HepG2 (cell line): Measurements from ENCODE around the gene TAB2. TPM values are rescaled to one million over a fixed set of nuclear protein-coding genes. Genes with fewer than 3 reads are reported as not detected.

Source experiments
- SNAPC2 ChIP-seq: sonication (generic); formaldehyde crosslinking; IDR thresholded peaks from 2 replicates; pipeline ENCODE4 v1.8.1; 2022; ENCODE audit warnings: mild to moderate bottlenecking, missing genetic modification reagents
- SP2 ChIP-seq: sonication (generic); formaldehyde crosslinking; IDR thresholded peaks from 2 replicates; pipeline ENCODE4 v1.5.1; 2020; ENCODE audit warnings: mild to moderate bottlenecking, missing genetic modification reagents
- ZBTB14 ChIP-seq: sonication (generic); formaldehyde crosslinking; IDR thresholded peaks from 2 replicates; pipeline ENCODE4 v1.4.0; 2020; ENCODE audit warnings: missing genetic modification reagents
- ZNF124 ChIP-seq: sonication (generic); formaldehyde crosslinking; IDR thresholded peaks from 2 replicates; pipeline ENCODE4 v1.4.0; 2020; ENCODE audit warnings: missing genetic modification reagents
- ZNF549 ChIP-seq: sonication (generic); formaldehyde crosslinking; IDR thresholded peaks from 2 replicates; pipeline ENCODE4 v1.5.0; 2020; ENCODE audit warnings: missing genetic modification reagents
- ZNF577 ChIP-seq: sonication (generic); formaldehyde crosslinking; IDR thresholded peaks from 2 replicates; pipeline ENCODE4 v1.4.0; 2020; ENCODE audit warnings: mild to moderate bottlenecking, low read depth, missing genetic modification reagents, borderline replicate concordance
- polyA plus RNA-seq, 8 experiments: library from polyadenylated mRNA; depleted of rRNA in 3 of 8; stranded (reverse) in 7 of 8; unstranded in 1 of 8; fragments of >200 nt; fragmentation: Illumina TruSeq in 4 of 8; extraction: Trizol in 4 of 8; gene quantifications; 2 replicates each; pipeline versions ENCODE4 v1.2.1 to v1.2.3, GENCODE V29; 2011 to 2016; ENCODE audit warnings: low read depth in 4 of 8, missing spikeins in 1 of 8, mixed read lengths in 1 of 8; ENCODE audit not compliant: insufficient read depth in 1 of 8
- total RNA-seq, 5 experiments: library from RNA; depleted of rRNA; stranded (reverse); fragments of >200 nt; fragmentation: Illumina TruSeq; extraction: Trizol; gene quantifications; 2 replicates each; pipeline ENCODE4 v1.2.3, GENCODE V29; 2016; ENCODE audit warnings: low read depth in 1 of 5
- TF ChIP-seq, protein P1 (sequence below): sonication (generic); formaldehyde crosslinking; IDR thresholded peaks from 2 replicates; pipeline ENCODE4 v1.8.0; 2022; ENCODE audit warnings: missing genetic modification reagents, mild to moderate bottlenecking, inconsistent platforms, borderline replicate concordance
- TF ChIP-seq, protein P2 (sequence below): sonication (generic); formaldehyde crosslinking; IDR thresholded peaks from 2 replicates; pipeline ENCODE4 v1.4.0; 2020; ENCODE audit warnings: missing genetic modification reagents, borderline replicate concordance
- TF ChIP-seq, protein P3 (sequence below): sonication (generic); formaldehyde crosslinking; IDR thresholded peaks from 2 replicates; pipeline ENCODE4 v1.4.0; 2020; ENCODE audit warnings: mild to moderate bottlenecking, missing genetic modification reagents

TAB2 gene
- total and polyA plus RNA-seq, 2 of the 13 experiments (the other 11 are each of a cell fraction or from before 2014, with no cell fraction given), result 23.7 to 50.2 TPM

DNA sequence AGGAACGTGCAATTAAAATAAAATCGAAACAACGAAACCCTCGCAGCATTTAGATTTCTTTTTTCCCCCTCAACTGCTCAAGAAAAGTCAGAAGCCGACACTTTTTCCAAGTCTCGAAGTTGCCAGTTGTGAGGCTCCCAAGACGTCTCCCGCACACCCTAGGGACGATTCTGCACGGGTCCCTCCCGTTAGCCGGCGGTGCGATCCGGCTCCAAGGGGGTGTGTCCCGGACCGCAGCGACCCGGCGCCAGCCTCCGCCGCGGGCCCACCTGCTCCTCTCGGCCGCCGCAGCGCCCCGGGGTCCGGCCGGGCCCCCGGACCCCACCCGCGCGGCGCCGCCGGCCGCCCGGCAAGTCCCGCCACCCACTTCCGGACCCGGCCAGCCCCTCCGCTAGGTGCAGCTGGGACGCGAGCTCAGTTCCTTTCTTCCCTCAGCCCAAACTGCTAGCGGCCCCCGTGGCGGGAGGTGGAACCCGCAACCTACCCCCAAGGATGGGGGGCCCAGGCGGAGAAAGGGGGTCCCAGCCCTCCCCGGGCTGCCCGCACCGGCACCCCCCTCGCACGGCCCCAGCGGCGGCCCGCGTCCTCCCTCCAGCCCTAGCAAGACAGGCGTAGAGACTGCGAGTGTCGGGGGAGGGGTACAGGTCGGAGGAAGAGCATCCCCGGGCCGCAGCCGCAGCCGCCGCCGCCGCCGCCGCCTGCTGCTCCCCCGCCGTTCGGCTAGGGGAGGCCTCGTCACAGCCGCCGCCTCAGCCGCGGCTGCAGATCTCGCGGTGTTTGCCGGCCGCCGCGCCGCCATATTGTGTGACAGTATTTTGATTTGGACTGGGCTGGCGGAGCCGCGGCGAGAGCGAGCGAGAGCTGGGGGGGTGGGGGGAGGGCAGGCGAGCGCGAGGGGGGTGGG lies 520 bp upstream of the TAB2 start (continued):
- TF ChIP-seq, protein P1, sequence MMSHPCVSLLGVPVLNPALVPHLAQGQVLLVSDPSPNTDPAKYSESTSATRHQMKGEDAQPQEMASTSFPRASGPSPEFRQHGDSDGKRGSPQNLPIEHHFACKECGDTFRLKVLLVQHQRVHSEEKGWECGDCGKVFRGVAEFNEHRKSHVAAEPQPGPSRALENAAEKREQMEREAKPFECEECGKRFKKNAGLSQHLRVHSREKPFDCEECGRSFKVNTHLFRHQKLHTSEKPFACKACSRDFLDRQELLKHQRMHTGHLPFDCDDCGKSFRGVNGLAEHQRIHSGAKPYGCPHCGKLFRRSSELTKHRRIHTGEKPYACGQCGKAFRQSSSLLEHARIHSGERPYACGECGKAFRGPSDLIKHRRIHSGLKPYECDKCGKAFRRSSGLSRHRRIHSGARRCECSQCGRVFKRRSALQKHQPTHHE (CRISPR knock-in tag), result no peak
- no peak for TF ChIP-seq ZNF124
- TF ChIP-seq ZNF549, result no peak
- TF ChIP-seq SP2, result no peak; the same call in 1 of the 2 replicates
- TF ChIP-seq ZNF577 (CRISPR knock-in tag), result no peak
- TF ChIP-seq SNAPC2 (CRISPR knock-in tag), result no peak
- TF ChIP-seq, protein P2, sequence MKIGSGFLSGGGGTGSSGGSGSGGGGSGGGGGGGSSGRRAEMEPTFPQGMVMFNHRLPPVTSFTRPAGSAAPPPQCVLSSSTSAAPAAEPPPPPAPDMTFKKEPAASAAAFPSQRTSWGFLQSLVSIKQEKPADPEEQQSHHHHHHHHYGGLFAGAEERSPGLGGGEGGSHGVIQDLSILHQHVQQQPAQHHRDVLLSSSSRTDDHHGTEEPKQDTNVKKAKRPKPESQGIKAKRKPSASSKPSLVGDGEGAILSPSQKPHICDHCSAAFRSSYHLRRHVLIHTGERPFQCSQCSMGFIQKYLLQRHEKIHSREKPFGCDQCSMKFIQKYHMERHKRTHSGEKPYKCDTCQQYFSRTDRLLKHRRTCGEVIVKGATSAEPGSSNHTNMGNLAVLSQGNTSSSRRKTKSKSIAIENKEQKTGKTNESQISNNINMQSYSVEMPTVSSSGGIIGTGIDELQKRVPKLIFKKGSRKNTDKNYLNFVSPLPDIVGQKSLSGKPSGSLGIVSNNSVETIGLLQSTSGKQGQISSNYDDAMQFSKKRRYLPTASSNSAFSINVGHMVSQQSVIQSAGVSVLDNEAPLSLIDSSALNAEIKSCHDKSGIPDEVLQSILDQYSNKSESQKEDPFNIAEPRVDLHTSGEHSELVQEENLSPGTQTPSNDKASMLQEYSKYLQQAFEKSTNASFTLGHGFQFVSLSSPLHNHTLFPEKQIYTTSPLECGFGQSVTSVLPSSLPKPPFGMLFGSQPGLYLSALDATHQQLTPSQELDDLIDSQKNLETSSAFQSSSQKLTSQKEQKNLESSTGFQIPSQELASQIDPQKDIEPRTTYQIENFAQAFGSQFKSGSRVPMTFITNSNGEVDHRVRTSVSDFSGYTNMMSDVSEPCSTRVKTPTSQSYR (CRISPR knock-in tag), result peak; percentile 54
- TF ChIP-seq, protein P3, sequence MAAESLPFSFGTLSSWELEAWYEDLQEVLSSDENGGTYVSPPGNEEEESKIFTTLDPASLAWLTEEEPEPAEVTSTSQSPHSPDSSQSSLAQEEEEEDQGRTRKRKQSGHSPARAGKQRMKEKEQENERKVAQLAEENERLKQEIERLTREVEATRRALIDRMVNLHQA (CRISPR knock-in tag), result no peak
- TF ChIP-seq ZBTB14 (CRISPR knock-in tag), result no peak
- TF ChIP-seq, all 625 proteins: peak for 223
